Fibroblast of villous mesenchyme (primary cell): Measurements from ENCODE around the gene CDC23. TPM values are rescaled to one million over a fixed set of nuclear protein-coding genes. Genes with fewer than 3 reads are reported as not detected.
A peak's percentile ranks its signal among the peaks of the same experiment; 100 is the strongest.

Source experiments
- DNase-seq: peaks from one replicate; pipeline ENCODE4 v3.0.0-alpha.2; 2010; ENCODE audit warnings: low read depth
- H3K4me3 ChIP-seq: 2 replicates; pipeline ENCODE4 v1.5.1; 2011; ENCODE audit warnings: low read depth, mild to moderate bottlenecking, low read length
- total RNA-seq: library from RNA; depleted of rRNA; stranded (reverse); fragments of >200 nt; gene quantifications from 2 replicates; pipeline ENCODE4 v1.2.3, GENCODE V29; 2012
- TF ChIP-seq, protein P1 (sequence below): IDR thresholded peaks from 2 replicates; pipeline ENCODE4 v1.5.1; 2012; ENCODE audit warnings: low read depth, mild to moderate bottlenecking, low read length; ENCODE audit not compliant: insufficient read depth

Gene CDC23
- total RNA-seq, 1 donor, result 40.2 TPM

DNA sequence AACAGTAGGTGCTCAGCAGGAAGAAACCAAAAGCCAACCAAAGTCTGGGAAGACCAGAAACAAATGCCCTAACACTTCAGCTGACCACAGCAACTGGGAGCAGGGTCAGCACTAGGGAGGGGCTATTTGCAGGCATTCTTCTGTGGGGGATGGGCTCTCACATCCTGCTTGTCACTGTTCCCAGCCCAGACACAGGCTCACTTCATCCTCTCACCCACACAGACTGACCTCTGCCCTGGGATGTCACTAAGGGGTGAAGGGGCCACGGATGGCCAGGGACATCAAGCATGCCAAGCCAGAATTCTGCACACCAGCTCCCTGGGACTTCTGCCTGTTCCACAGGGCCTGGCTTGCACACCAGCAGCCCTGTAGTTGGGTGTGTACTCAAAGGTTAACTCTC lies 32.6 kb upstream of the CDC23 start:
- no peak overlapping the region for H3K4me3 ChIP-seq
- no peak for DNase-seq
- TF ChIP-seq, protein P1, sequence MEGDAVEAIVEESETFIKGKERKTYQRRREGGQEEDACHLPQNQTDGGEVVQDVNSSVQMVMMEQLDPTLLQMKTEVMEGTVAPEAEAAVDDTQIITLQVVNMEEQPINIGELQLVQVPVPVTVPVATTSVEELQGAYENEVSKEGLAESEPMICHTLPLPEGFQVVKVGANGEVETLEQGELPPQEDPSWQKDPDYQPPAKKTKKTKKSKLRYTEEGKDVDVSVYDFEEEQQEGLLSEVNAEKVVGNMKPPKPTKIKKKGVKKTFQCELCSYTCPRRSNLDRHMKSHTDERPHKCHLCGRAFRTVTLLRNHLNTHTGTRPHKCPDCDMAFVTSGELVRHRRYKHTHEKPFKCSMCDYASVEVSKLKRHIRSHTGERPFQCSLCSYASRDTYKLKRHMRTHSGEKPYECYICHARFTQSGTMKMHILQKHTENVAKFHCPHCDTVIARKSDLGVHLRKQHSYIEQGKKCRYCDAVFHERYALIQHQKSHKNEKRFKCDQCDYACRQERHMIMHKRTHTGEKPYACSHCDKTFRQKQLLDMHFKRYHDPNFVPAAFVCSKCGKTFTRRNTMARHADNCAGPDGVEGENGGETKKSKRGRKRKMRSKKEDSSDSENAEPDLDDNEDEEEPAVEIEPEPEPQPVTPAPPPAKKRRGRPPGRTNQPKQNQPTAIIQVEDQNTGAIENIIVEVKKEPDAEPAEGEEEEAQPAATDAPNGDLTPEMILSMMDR, result no peak

DNA sequence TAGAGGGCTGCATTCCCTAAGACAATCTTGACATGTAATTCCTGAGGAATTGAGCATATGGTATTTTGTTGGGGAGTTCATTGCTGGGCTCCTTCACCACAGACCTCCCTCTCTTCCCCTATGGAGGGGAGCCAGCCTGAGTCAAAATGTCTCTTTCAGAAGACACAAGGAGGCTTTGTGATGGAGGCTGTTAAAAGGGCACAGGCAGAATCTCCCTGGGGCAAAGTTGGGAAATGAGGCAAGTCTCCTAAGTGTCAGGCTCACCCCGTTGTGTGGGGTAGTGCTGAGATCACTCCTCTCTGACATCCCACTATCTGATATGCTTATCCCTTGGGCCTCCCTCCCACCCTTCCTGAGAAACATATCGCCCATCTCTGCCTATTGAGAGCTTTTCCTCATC lies 30.7 kb upstream of the CDC23 start:
- H3K4me3 ChIP-seq, result no peak overlapping the region
- no peak for DNase-seq
- TF ChIP-seq, protein P1, result no peak

DNA sequence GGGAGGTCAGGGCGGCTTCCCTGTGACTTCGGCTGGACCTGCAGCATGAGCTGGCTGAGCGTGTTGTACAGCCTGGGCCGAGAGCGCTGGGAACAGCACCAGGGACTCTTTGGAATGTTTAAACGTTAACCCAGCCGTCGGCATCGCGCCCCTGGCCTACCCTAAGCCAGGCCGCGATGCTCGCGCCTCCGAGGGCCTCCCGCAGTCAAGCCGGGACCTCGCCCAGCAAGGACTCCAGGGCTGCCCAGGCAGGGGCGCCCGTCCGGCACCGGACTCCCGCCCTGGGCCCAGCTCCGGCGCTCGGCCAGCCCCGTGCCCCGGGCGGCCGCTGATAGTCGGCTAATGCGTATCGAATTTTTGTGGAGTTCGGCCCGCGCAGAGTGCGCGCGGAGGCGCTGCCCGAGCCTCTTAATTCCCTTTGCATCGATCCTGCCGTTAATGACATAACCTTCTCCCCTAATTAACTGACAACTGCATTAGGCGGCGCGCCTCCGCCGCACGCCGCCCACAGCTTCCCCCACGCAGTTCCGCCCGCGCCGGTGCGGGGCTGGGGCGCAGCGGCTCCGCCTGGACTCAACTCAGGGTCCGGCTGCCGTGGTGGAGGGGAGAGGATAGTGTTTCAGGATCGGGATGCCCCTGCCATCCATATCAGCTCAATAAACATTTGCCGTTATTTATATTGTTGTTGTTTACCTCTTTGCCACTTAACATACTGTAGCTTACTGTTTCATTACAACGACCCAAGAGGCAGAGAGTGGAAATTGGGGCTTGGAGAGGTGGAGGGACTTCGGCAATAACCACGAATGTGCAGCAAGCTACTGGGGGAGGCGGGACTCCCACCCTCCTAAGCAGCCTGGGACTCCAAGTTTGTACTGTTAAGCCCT lies 28.8 kb upstream of the CDC23 start:
- TF ChIP-seq, protein P1, result no peak
- H3K4me3 ChIP-seq, result peak overlapping the region; percentile 44
- DNase-seq, result no peak

DNA sequence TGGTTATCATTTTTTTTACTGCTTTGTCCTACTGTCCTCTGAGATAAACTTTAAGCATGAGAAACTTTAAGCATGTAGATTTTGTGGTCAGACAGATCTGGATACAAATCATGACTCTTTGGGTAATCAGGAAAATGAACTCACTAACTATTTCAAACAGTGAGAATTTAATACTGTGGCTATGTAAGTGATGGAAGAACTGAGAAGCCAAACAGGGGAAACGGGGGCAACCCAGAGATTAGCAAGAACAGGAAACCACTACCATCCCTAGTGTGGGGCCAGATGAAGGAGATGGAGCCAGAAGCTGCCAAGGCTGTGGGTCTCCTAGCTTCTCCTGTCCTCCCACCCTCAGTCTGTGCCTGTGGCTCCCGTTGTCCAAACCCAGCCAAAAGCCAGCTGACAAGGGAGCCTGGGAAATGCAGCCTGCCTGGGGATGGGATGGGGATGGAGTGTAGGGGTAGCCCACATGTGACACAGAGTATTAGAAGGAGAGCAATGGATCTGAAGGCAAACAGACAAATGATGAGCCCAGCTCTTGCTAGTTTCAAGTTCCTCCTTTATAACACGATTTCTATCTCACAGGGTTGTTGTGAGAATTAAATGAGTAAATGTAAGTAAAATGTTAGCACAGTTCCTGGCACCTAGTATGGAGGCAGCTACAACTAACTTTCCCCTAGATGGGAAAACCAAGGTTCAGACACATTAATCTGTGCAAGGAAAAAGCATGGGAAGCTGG lies 27.7 kb upstream of the CDC23 start:
- TF ChIP-seq, protein P1, result no peak
- H3K4me3 ChIP-seq, result no peak overlapping the region
- no peak for DNase-seq

DNA sequence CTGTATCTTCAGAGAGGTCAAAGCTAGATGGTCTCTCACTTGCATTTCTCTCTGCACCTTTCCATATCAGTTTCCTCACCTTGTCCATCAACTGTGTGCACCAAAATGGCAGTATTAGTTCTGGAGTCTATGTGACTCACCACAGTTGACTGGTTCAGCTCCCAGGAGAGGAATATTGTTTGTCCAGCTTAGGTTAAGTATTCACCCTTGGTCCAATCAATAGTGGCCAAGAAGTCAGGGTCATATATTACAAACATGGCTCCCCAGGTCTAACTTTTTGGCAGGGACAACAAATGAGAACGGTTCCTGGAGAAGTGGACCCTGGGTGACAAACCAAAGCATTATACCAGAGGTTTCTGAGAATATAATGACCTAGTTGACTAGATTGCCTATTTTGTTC lies 24.9 kb upstream of the CDC23 start:
- no peak overlapping the region for H3K4me3 ChIP-seq
- TF ChIP-seq, protein P1, result no peak
- no peak for DNase-seq

DNA sequence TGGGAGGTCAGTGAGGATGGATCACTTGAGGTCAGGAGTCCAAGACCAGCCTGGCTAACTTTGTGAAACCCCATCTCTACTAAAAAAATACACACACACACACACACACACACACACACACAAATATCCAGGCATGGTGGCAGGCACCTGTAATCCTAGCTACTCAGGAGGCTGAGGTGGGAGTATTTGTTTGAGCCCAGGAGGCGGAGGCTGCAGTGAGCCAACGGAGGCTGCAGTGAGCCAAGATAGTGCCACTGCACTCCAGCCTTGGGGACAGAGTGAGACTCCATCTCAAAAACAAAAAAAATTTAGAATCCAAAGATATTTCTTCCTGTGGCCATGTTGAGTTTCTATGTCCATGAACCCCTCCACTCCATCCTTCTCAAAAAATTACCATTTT lies 21.5 kb upstream of the CDC23 start:
- TF ChIP-seq, protein P1, result no peak
- DNase-seq, result no peak
- H3K4me3 ChIP-seq, result no peak overlapping the region
